Inferior parietal cortex (tissue), 1 donor: Measurements from ENCODE around the gene ARHGEF4.

Experiments used
- DNase-seq: peaks from one replicate; pipeline ENCODE4 v3.0.0-alpha.2; 2016; ENCODE audit errors: extremely low spot score

ARHGEF4 gene

DNA sequence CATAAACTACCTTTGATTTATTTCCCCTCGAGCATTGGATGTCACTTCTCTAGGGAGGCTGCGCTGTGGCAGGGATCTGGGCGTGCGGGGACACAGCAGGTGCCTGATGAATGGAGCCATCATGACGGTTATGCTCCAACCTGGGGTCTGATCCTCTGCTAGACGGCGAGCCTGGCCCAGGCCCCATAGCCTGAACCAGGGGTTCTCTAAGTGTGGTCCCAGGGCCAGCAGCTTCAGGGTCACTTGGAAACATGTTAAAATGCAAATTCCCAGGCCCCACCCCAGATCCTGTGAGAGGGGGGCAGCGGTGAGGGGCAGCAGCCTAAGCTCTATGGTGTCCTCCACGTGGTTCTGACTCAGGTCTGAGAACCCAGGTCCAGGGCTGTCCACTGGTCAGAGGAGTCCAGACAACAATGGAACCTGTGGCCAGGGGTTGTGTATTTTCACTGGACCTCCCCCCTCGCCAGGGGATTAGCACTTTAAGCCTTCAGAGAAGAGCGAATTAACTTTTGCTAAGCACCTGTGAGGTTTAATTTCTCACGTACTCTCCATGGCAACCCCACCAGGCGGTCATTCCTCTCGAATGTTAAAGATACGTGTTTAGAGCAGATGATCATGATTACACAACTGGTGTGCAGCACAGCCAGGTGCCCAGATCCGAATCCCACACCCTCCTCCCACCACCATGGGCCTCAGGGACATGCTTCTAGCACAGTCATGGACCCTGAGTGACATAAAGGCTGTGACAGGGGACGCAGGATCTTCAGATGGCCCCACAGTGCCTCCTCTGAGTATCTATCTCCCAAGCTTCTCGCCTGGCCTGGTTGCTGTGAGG, 1.6 kb upstream of the ARHGEF4 start:
- DNase-seq = no peak

DNA sequence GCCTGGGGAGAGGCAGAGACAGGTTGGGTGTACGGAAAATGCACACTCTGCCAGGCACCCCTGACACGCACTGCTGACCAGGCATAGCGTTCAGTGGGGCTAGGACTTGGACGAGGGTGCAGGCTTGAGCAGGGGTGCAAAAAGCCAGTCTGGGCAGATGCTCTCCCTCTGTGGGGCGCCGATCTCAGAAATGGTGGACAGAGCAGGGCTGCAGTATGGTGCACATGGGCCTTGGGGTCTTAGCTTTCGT, 1.0 kb upstream of the ARHGEF4 start:
- DNase-seq = no peak

DNA sequence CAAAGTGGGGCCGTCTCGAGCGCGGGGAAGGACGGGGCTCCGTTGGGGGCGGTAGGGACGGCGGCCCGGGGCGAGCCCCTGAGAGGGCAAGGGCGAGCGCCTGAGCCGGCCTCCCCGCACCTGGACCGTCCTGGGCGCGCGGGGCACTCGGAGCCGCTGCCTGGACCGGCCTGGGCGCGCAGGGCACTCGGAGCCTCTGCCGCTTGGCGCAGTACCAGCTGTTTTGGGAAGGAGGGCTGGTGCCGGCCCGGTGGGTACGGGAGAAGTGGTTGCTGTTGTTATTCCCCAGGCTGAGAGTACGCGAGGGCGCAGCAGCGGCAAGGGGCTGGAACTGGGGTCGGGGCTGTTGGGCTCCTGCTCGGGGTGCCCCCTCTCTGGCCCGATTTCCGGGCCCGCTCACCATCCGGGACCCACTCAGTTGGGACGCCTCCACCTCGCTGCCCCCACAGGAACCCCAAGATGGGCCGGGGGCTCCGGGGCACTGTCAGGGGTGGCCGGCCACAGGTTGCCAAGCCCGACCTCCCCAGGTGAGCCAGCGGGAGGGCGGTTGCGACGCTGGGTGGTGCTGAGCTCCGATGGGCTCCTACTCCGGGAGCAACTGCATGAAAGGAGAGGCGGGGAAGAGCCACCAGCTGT, 579 bp downstream of the ARHGEF4 start:
- no peak for DNase-seq

DNA sequence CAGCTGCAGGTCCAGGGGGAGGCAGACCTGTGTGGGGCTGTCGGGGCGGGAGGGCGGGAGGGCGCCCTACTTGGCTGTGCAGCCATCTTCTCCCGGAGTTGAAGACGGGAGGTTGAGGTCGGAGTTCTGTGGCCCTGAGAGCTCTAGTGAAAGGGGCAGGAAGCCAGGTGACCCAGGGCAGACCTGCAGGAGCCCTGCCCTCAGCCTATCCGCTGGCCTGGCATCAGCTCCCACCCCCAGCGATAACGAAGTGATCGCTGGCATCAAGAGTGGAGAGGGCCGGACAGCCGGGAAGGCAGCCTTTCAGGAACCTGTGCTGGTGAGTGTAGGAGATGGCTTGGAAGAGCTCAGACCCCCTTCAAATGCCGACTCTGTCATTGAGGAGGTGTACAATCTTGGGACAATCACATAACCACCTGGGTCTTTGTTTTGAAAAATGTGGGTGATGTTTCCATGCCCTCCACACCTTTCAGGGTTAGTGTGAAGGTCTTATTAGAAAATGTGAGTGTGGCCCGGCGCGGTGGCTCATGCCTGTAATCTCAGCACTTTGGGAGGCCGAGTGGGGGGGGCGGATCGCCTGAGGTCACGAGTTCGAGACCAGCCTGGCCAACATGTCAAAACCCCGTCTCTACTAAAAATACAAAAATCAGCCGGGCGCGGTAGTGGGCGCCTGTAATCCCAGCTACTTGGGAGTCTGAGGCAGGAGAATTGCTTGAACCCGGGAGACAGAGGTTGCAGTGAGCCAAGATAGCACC, 1.3 kb downstream of the ARHGEF4 start:
- DNase-seq = no peak

DNA sequence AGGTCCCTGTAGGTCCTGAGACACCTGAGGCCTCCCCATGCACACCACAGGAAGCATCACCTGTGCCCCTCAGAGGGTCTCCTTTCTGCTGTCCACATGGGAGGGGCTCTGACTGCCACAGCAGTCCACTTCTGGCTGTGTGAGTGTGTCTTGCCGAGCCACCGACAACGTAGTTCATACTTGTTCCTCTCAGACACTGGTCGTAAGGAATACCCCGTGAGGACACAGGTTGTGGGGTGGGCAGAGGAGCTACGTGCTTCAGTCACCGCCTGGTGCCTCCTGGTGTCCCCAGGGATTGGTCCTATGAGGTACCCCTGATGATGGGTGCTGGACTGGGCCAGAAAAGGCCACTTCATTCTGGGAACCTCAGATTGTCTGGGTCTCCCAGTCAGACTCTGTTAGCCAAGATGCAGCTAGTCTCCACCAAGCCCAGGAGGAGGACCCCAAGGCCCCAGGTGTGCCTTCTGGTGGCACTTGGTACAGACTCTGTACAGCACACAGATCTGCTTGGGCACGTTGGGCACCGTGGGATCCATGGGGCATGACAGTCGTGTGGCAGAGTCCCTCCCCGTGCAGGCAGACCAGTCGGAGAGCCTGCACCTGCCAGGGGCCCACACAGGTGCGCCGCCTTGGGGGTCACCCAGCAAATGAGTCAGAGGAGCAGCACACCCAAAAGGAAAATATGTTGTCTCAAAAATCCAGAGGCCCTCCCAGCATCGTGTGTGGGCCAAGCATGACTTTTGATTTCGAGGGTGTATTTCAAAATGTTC, 2.5 kb downstream of the ARHGEF4 start:
- no peak for DNase-seq

DNA sequence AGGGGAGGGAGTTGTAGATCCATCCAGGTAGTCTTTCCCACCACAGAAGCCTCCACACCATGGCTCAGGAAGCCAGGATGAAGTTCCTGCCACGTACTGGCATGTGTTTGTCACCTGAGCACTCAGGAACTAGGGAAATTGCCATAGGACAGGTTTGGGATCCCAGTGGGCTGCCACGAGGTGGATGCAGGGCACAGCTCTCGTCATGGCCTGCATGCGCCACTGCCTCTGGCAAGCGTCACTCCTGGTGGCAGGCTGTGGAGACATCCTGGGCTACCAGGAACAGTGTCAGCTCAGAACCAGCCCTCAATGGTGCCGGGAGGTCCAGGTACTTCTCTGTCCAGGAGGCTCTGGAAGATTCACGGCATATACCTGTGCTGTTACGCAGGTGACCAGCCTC, 3.8 kb downstream of the ARHGEF4 start:
- no peak for DNase-seq

DNA sequence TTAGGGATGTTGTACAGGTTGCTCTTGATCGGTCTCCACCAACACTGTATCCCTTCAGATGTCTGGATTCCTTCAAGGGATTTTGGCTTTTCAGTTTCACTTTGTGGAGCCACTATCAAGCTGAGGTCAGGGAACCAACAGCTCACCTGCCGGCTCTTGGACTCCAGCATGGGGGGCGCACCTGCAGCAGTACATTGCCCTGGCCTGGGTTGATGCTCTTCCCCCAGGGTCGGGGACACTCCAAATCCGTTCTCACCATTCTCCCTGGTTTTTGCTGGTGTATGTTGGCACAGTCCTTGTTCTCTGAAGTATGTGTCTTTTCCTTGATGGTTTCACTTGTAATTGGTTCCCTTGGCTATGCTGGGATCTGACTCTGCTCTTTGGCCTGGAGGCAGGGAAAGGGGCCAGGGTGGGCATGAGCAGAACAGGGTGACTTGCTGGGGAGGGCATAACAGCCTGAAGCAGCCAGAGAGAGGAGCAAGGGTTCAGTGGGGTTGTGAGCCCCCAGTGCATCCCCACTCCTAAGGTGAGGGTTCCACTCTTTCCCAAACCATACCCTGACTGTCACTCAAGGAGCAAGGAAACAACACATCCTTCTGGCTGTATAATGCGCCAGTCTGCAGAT, 5.1 kb downstream of the ARHGEF4 start:
- DNase-seq = no peak

DNA sequence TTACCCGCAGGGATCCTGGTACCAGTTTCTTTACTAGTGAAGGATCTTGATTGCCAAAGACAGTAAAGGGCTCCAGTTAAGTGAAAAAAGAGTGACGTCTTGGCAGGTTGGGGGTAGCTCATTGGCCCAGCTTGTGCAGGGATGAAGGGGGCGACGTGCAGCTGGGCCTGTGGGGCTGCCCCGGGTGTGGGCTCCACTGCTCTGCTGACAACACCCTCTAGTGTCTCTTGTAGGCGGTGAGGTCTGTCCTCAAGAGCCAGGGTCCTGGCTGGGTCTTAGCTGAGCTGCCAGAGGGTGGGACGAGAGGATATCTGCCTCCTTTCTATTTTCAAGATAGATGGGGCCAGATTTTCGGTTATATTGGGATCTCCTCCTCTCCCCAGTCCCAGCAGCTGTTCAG, 6.1 kb downstream of the ARHGEF4 start:
- no peak for DNase-seq

DNA sequence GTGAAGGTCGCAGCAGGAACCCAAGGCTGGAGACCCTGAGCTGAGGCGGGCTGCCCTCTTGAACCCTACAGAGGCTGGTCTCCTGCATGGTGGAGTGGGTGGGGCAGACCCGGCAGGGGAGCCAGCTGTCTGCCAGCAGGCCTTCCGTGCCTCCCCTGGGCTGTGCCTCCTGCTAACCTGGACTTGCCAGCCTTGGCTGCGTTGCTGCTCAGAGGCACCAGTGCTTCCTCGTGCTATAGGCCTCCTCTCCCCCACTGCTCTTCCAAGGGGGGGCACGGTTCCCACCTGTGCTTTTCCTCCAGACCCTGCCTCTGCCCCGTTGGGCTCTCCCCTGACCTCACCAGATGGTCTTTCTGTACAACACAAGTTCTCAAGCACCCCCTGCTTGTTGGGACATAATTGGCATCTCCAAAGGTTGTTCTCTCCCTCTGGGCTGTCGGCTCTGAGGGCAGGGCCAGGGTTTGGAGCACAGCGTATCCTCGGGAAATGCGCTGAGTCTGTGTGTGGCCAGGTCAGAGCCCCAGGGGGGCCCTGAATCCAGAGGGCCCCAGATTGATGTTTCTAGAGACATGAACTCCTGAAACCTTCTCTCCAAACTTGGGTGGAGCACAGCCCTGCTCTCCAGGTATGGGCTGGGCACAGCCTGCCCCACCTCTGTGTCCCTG, 6.7 kb downstream of the ARHGEF4 start:
- DNase-seq = no peak

DNA sequence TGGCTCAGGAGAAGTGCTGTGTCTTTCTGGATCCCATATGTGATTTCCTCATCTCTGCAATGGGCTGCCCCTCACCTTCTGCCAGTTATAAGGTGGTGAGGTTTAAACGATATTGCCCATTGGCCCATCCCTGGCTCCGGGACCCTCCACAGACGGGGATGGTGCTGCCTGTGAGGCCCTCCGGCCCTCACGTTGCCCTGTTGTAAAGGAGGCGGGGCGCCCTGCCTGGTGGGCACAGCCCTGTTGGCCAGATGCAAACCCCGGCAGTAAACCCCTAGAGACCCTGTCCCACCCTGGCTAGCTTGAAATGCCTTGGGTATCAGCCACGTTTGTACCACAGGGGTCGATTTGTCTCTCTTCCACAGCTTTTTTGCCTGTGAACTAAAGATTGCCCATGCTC, 7.4 kb downstream of the ARHGEF4 start:
- no peak for DNase-seq

DNA sequence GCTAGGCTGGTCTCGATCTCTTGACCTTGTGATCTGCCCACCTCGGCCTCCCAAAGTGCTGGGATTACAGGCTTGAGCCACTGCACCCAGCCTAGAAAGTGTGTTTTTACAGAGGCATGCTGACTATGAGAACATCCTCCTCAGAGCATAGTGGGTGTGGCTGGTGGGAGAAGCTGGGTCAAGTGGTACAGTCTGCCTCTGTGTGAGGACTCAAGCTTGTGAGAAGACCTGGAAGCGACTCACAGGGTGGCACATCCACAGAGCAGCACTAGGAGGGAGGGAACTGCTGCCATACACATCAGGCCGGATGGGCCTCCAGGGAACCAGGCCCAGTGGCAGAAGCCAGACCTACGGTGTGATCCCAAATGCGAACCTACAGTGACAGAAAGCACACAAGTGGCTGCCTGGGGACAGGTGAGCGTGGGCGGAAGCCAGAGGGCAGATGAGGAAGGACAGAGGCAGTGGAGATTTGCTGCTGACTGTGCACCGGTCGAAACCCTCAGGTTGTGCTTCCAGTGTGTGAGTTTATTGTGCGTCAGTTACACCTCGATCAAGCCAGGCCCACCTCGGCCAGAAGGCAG, 8.9 kb downstream of the ARHGEF4 start:
- DNase-seq = no peak

DNA sequence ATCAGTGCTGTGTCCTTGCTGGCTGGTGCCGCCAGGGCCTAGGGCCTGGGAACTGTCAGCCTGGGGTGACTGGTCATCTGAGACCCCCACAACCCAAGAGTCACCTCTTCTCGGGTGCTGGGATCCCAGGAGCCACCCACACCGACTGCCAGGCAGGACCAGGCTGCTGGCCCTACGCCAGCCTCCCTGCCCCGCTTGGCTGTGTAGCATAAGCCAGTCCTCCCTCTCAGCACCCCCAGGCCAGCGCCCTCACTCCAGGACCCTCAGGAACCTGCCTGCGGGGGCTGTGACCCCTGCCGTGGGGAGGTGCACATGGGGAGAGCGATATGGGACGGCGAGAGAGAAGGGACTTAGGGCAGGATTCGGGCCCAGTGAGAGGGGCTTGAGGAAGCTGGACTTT, 9.5 kb downstream of the ARHGEF4 start:
- DNase-seq = no peak

DNA sequence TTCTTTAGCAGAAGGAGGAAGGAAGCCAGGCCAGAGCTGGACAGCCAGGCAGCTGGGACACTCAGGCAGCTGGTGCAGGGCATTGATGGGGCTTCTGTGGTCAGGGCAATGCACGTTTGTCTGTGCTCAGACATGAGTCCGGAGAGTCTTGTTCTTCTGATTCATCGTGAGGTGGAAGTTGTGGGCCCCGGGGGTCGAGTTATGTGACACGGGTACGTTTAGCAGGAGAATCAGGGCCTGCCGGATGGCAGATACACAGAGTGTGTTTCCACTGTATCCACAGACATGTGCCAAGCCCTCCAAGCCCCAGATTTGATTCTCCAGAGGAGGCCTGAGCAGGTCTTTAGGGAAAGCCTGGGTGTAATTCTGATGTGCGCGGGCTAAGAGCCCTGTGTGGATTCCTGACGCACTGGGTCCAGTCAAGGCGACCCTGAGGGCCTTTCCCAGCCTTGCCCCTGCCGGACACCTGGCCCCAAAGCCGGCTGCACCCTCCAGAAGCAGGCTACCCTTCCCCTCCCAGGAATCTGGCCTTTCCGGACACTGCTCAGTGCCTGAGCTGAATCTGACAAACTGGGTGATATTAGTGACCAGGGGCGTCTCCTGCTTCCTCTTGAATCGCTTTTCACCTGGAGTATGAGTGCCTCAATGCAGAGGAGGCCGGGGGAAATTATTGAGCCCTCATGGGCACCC, 10.1 kb downstream of the ARHGEF4 start:
- no peak for DNase-seq

DNA sequence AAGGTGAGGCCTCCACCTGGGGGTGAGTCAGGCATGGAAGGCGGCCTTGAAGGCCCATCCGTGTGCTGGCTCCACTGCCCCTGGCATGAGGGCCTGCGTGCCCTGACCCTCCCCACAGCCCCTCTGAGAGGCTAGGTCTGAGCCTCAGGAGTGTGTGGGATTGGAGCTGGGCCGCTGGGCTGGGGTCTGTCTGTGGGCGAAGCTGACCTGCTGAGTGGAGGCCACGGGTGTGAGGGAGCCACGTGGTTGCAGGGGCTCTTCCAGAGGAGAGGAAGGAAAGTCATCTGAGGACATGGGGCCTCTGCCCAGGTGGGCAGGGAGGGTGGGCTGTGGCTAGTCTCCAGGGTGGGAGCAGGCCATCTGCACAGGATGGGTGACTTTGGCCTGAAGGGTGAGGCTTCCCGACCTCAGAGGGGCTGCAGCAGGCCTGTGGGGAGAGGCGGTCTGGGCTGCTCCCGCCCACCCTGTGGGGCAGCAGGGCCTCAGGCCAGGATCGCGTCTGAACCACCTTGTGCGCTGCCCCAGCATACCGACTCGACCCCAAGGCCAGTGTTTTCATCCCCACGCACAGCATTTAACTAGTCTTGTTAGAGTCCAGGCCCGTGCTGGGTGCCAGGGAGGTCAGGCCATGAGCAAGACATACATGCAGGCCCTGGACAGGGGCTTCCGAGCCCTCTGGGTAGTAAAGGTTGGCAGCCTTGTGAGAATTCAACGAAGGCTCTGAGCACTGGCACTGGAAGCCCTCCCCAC, 11.2 kb downstream of the ARHGEF4 start:
- DNase-seq = no peak

DNA sequence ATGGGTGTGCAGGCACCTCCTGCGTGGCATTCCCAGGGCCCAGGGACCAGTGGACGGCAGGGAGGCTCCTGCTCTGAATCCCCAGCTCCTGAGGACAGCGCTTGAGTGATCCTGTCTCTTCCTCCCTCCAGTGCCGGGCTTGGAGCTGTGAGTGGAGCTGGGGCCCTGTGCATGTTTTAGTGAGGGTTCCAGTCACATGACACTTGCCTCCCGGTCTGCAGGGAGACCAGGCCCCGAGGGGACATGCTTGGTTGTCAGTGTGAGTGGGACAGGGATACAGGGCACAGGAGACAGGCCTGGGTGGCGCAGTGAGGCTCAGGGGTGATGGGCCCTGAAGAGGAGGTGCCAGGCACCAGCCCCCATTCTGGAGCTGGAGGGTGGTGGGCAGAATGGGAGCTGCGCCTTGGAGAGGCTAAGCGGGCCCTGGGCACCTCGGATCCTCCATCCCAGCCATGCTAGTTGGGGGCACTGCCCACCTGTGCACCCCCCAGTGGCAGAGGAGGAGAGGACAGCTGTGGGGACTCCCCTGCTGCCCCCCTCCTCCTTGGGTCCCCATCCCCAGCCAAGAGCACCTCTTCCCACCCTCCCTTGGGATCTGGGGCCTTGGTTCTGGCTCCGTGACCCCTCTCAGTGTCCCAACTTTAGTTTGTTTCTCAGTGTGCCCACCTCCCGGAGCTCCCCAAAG, 12.0 kb downstream of the ARHGEF4 start:
- no peak for DNase-seq

DNA sequence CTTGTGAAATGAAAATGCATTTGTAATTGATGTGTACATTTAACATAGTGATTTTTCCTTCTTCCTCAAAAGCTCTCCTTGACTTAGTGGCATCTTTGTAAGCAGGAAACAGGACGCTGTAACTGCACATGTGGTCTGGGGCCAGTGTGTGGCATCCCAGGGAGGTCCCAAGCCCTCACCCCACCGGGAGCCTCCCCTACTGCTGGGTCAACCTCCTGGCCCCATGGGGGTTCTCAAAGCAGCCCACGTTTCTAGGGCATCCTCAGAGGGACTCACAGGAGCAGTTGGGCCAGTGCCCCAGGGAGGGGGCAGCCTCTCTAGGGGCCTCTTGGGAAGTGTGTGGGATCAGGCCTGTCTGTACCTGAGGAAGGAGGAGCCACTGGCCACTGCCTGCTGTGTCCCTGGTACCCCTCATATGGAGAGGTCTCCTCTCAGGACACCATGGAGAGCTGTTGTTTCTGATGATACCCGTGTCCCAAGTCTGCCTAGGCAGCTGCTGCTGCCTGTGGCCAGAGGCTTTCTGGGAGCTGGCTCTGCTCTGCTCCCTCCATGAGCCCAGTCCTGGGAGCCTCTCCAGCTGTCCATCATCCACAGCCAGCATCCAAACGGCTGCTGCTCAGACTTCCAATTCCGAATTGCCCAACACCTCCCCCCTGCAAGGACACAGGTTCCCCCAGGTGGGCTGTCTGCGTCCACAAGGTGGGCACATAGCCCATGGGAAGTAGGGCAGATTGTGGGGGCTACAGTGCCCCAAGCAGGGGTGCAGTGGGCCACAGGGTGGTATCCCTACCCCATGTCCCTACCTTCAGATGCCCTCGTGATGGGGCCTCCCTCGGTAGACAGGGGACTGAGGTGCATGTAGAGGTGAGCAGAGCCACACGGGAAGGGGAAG, 13.4 kb downstream of the ARHGEF4 start:
- no peak for DNase-seq

DNA sequence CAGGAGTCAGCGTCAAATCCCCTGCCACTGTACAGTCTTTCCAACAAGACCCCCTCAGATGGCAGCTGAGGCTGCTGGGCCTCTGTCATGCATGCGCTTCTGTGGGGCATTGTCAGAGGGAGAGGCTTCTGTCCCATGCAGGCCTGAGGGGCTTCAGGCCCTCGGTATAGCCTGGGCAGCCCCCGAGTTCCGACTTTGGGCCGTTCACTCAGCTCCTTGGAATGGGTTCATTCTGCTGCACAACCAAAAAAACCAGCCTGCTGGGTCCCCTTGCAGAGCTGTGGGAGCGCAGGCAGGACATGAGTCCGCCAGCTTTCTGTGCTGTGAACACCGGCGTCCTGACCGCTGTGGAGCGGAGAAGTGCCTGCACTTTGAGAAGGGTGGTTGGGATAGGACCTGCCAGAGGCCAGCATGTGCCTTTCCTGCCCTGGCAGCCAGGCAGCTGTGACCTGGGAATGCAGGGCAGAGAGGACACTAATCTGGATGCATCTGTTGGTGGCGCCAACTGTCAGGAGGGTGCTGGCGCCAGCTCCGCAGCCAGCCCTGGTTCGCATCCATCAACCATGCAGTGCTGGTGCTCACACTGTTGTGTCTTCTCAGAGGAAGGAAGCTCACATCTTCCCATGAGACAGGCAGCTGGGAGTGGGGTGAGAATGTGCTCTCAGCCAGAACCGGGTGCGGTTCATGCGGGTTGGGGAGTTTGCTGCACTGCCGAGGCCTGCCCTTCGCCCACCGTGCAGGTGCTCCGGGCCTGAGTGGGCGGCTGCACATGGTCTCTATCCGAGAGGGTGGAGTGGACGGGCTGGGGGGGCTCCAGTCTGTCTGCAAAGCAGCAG, 14.3 kb downstream of the ARHGEF4 start:
- no peak for DNase-seq
